WERI-Rb-1 (cell line): ENCODE results near the gene SLC35B1.

ENCODE experiments used
- DNase-seq: peaks from one replicate; pipeline ENCODE4 v3.0.0-alpha.2; 2020
- H3K27ac ChIP-seq: fragments of 250-450 bp; sonication (Bioruptor Pico); 2 replicates; pipeline ENCODE4 v1.5.1; 2020; ENCODE audit warnings: mild to moderate bottlenecking, moderate library complexity
- H3K27me3 ChIP-seq: fragments of 250-450 bp; sonication (Bioruptor Pico); 2 replicates; pipeline ENCODE4 v1.5.1; 2021; ENCODE audit warnings: mild to moderate bottlenecking, low read depth, moderate library complexity; ENCODE audit not compliant: insufficient read depth, severe bottlenecking
- H3K36me3 ChIP-seq: fragments of 250-450 bp; sonication (Bioruptor Pico); 2 replicates; pipeline ENCODE4 v1.5.1; 2020; ENCODE audit warnings: mild to moderate bottlenecking, moderate library complexity
- H3K4me3 ChIP-seq: 2 replicates; pipeline ENCODE4 v1.5.1; 2011; ENCODE audit warnings: low read depth, mild to moderate bottlenecking, control low read depth, low read length
- H3K9me3 ChIP-seq: fragments of 250-450 bp; sonication (Bioruptor Pico); 2 replicates; pipeline ENCODE4 v1.5.1; 2021; ENCODE audit warnings: mild to moderate bottlenecking, moderate library complexity; ENCODE audit not compliant: severe bottlenecking
- TF ChIP-seq, protein P1 (sequence below): IDR thresholded peaks from 2 replicates; pipeline ENCODE4 v1.5.1; 2011; ENCODE audit warnings: low read depth, mild to moderate bottlenecking, control low read depth, inconsistent platforms, low read length

SLC35B1 gene

DNA sequence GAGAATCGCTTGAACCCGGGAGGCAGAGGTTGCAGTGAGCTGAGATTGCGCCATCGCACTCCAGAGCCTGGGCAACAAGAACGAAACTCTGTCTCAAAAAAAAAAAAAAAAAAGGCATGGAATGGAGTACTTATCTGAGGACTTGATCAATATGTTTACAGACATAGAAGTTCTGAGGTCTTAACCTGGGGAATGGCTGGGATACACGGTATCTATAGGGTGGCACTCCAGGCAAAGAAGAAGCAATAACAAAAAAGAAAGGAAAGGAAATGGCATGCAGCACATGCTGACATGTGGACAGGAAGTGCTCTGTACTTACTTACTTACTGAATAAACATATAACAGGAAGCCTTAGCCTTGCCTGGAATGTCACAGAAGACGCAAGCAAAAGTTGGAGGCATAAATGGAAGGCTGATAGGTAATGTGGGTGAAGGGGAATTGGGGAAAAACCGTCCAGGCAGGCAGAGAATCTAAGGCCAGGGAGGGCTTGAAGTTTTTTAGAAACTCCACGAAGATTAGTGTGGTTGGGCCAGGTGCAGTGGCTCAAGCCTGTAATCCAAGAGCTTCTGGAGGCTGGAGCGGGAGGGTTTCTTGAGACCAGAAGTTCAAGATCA, 19.8 kb downstream of the SLC35B1 start:
- DNase-seq: no peak
- no peaks in the 10 kb centered on the region for H3K27me3 ChIP-seq
- H3K27ac ChIP-seq: no peak overlapping the region
- H3K4me3 ChIP-seq: no peak overlapping the region
- H3K36me3 ChIP-seq: no peaks in the 10 kb centered on the region
- H3K9me3 ChIP-seq: no peaks in the 10 kb centered on the region
- TF ChIP-seq, protein P1, sequence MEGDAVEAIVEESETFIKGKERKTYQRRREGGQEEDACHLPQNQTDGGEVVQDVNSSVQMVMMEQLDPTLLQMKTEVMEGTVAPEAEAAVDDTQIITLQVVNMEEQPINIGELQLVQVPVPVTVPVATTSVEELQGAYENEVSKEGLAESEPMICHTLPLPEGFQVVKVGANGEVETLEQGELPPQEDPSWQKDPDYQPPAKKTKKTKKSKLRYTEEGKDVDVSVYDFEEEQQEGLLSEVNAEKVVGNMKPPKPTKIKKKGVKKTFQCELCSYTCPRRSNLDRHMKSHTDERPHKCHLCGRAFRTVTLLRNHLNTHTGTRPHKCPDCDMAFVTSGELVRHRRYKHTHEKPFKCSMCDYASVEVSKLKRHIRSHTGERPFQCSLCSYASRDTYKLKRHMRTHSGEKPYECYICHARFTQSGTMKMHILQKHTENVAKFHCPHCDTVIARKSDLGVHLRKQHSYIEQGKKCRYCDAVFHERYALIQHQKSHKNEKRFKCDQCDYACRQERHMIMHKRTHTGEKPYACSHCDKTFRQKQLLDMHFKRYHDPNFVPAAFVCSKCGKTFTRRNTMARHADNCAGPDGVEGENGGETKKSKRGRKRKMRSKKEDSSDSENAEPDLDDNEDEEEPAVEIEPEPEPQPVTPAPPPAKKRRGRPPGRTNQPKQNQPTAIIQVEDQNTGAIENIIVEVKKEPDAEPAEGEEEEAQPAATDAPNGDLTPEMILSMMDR: no peak

DNA sequence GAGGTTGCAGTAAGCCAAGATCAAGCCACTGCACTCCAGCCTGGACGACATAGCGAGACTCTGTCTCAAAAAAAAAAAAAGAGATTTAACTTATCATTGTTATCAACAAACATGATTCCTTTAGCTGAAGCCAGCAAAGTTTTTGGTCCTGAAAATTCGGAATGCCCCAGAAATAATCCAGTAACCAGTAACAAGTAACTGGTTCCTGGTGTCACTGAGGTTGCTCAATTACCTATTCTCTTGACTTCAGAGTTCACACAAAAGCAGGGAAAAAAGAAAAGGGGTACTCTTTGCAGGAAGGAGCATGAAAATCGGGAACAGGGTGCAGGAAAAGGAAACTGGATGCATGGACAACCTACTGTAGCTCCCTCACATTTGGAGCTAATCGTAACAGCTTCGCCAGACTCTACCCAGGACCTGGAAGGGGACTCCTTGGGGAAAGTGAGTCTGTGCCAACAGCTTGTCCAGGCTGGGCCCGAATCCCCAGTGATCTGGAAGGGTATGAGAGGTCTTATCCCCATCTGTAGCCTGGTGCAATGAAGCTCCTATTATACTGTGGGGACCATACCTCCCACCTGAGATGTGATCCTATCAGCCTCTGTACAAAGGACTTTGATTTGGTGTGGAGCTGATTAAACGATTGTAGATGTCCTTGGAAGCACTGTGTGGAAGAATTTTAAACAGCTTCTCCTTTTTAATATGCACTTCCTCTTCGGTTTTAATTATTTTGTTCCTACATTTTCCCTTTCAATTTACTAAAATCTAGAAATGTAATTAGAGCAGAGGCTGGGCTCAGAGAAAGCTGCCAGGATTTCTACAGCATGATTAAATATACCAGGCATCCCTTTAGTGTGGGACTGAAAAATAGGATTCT, 26.4 kb downstream of the SLC35B1 start:
- peaks cover 6% of the 10 kb centered on the region for H3K9me3 ChIP-seq
- H3K4me3 ChIP-seq: no peak overlapping the region
- no peak for DNase-seq
- H3K36me3 ChIP-seq: no peaks in the 10 kb centered on the region
- no peak overlapping the region for H3K27ac ChIP-seq
- H3K27me3 ChIP-seq: no peaks in the 10 kb centered on the region
- TF ChIP-seq, protein P1: no peak

DNA sequence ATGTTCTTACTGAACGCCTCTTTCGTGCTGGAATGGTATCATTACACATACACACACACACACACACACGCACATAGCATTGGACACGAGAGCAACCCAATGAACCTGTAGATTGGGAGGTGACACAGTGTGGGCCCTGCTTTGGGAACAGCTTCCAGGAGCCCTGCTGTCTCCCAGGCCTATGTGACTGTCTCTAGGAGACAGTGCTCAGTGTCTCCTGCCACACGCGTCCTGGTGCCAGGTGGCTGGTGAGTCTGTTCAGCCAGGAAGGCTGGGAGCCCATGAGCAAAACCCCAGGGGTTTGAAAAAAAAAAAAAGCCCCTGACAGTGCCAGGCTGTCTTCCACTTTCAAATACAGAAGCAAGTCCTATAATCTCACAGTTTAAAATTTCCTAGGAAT, 27.4 kb downstream of the SLC35B1 start:
- Histone ChIP-seq H3K4me3 (no peak overlapping the region), H3K9me3 (peaks cover 6% of the 10 kb centered on the region), H3K27me3 (no peaks in the 10 kb centered on the region), H3K36me3 (peaks cover 6% of the 10 kb centered on the region), H3K27ac (no peak overlapping the region)
- TF ChIP-seq, protein P1: no peak
- no peak for DNase-seq

DNA sequence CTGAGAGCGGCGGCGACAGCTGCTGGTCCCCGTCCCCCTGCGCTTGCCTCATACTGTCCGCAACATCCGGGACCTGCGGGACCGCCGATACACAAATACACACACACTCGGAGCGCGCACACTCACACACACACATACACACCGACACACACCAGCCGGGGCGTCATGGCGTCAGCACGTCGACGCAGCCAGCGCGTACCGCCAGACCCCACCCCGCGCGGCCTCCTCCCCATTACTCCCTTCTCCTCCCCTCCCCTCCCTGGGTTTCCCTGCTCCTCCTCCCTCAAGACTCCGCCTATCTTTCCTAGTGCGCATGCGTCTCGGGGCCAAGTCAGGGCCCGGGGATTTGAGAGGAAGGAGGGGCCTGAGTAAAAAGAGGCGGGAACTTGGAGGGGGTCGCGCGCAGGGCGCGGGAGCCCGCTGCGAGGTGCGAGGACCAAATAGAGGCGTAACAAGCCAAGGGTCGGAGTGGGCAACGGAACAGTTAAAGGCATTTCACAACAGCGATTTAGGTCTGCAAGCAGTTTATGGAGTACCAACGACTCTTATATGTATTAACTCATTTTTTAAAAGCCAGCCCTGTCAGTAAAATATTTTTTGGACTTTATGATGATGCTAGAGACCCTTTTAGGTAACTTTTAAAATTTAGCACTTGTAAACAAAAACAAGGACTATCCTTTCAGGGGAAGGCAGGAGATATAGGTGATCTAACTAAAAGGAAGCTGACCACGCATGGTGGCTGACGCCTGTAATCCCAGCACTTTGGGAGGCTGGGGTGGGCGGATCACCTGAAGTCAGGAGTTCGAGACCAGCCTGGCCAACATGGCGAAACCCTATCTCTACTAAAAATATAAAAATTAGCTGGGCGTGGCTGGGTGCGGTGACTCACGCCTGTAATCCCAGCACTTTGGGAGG, 29.6 kb downstream of the SLC35B1 start, which contains the start of gene SPOP:
Gene SPOP (minus strand): TSS at position 165 of the 915 bp plus-strand sequence. CDS start 55,287 bp downstream, outside the sequence.
- H3K27ac ChIP-seq: peak within 1 kb of the TSS; percentile 83
- TF ChIP-seq, protein P1: no peak
- H3K27me3 ChIP-seq: no peaks in the 10 kb centered on the region
- H3K9me3 ChIP-seq: peaks cover 6% of the 10 kb centered on the region
- peak; percentile 100 for DNase-seq
- peak within 1 kb of the TSS; percentile 85 for H3K4me3 ChIP-seq
- peaks cover 23% of the 10 kb centered on the region for H3K36me3 ChIP-seq

DNA sequence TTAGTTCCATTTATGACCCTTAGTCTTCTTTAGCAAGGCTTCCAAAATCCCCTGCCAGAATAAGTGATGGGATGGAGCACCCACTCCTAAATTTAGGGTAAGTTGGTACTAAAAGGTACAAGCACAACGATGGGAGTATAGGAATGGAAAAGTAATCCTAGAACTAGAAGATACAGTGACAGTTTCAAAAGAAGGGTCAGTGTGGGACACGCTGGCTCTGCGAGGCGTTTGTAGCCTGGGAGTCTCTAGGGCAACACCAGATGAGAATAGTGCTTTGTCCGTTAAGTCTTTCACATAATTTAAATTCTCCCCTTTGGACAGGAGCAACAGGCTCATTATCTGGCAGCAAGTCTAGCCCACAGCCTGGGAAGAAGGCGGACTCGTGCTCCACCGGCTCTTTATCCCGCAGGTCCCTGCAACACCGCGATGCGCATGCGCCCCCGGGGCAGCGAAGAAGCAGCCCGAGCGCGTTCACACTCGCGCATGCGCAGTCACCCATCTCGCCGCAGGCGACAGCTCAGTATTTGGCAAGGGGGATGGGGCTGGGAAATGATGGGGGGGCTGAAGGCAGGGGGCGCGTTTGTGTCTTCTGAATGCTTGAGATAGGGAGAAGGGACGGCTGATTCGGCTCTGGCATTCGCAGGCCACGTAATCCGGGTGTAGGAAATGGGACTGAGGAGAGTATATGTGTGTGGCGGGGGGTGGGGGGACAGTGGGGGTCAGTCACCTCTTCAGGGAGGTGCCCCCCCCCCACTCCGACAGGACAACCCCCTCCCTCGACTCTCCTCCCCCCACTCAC, 30.4 kb downstream of the SLC35B1 start:
- Histone ChIP-seq H3K27ac (peak overlapping the region; percentile 83), H3K27me3 (no peaks in the 10 kb centered on the region), H3K4me3 (peak overlapping the region; percentile 85), H3K36me3 (peaks cover 29% of the 10 kb centered on the region), H3K9me3 (peaks cover 6% of the 10 kb centered on the region)
- TF ChIP-seq, protein P1: no peak
- DNase-seq: peak; percentile 99
